ENCODE results near the gene JAK3. TPM values are rescaled to one million over a fixed set of nuclear protein-coding genes. Genes with fewer than 3 reads are reported as not detected.

The JAK3 gene
- total RNA-seq, 3 donors from 2014 or later, result 2.8 to 13.1 (median 3.5) TPM

DNA sequence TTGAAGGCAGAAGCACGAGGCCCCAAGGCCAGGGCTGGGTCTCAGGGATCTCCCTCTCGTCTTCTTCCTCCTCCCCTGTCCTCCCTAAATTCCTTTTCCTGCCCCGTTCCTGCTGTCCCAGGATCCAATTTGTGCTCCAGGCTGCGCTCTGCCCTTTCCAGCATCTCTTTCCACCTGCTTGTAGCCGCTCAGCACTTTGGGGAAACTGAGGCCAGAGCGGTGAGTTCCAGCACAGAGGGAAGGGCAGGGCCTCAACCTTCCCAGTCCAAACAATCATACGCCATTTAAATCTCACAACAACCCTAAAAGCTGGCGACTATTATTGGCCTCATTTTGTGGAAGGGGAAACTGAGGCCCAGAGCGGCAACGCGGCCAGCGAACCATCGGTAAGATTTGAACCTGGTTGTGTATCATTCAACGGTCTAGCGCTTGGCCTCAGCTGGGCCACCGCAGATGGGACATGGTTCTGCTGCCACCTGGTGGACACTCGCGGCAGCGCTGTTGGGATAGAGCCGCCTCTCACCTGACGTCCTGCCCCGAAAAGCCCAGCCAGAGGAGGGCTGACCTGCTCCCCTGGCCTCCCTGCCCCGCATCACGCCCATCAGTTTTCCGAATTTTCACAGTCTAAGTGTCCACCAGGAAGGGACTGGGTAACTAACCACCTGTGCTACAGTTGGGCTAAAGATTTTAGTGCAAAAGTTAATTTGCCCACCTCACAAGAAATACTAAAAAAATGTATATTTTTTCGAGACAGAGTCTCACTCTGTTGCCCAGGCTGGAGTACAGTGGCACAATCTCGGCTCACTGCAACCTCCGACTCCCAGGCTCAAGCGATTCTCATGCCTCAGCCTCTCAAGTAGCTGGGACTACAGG, 7.7 kb upstream of the JAK3 start:
- H3K4me1 ChIP-seq, result no peaks in the 10 kb centered on the region
- no peaks in the 10 kb centered on the region for H3K27me3 ChIP-seq
- TF ChIP-seq POLR2AphosphoS5 (IDR thresholded peaks at IDR 0.05) (peak in 1 of 3 donors; percentile 64), POLR2A (IDR thresholded peaks at IDR 0.05) (no peak)
- TF ChIP-seq, protein P1, sequence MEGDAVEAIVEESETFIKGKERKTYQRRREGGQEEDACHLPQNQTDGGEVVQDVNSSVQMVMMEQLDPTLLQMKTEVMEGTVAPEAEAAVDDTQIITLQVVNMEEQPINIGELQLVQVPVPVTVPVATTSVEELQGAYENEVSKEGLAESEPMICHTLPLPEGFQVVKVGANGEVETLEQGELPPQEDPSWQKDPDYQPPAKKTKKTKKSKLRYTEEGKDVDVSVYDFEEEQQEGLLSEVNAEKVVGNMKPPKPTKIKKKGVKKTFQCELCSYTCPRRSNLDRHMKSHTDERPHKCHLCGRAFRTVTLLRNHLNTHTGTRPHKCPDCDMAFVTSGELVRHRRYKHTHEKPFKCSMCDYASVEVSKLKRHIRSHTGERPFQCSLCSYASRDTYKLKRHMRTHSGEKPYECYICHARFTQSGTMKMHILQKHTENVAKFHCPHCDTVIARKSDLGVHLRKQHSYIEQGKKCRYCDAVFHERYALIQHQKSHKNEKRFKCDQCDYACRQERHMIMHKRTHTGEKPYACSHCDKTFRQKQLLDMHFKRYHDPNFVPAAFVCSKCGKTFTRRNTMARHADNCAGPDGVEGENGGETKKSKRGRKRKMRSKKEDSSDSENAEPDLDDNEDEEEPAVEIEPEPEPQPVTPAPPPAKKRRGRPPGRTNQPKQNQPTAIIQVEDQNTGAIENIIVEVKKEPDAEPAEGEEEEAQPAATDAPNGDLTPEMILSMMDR (IDR thresholded peaks at IDR 0.05), result peak; percentile 70 to 94 (median 91)
- H3K4me3 ChIP-seq, result no peak overlapping the region
- H3K9me3 ChIP-seq, result no peaks in the 10 kb centered on the region
- intact Hi-C loops (cut with DNase I; ENCODE audit: low total_unique reads), result no loop called here
- DNase-seq (ENCODE audit: low spot score in 2 of 2), result peak; percentile 80 to 89
- H3K36me3 ChIP-seq, result no peaks in the 10 kb centered on the region
- H3K27ac ChIP-seq, result no peak overlapping the region

DNA sequence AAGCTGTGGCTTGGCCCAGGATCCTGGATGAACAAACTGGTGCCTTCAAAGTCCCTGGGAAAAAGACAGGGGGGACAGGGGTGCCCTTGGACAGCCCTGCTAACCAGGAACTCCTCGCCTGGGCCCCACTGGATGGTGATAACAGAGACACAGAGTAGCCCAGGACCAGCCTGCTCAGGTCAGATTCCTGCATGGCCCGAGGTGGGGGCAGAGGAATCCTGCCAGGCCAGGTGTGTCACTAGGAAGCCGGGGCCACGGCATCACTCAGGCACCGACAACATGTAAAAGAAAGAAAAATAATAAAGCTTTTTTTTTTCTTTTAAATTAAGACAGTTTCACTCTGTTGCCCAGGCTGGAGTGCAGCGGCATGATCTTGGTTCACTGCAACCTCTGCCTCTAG, 6.3 kb upstream of the JAK3 start:
- Histone ChIP-seq H3K4me1 (no peaks in the 10 kb centered on the region), H3K4me3 (no peak overlapping the region), H3K27me3 (no peaks in the 10 kb centered on the region), H3K27ac (no peak overlapping the region), H3K9me3 (no peaks in the 10 kb centered on the region), H3K36me3 (no peaks in the 10 kb centered on the region)
- DNase-seq (ENCODE audit: low spot score in 2 of 2), result no peak
- no peak for TF ChIP-seq POLR2AphosphoS5 (IDR thresholded peaks at IDR 0.05)
- TF ChIP-seq, protein P1 (IDR thresholded peaks at IDR 0.05), result no peak
- no peak for TF ChIP-seq POLR2A (IDR thresholded peaks at IDR 0.05)
- intact Hi-C loops (cut with DNase I; ENCODE audit: low total_unique reads), result no loop called here

DNA sequence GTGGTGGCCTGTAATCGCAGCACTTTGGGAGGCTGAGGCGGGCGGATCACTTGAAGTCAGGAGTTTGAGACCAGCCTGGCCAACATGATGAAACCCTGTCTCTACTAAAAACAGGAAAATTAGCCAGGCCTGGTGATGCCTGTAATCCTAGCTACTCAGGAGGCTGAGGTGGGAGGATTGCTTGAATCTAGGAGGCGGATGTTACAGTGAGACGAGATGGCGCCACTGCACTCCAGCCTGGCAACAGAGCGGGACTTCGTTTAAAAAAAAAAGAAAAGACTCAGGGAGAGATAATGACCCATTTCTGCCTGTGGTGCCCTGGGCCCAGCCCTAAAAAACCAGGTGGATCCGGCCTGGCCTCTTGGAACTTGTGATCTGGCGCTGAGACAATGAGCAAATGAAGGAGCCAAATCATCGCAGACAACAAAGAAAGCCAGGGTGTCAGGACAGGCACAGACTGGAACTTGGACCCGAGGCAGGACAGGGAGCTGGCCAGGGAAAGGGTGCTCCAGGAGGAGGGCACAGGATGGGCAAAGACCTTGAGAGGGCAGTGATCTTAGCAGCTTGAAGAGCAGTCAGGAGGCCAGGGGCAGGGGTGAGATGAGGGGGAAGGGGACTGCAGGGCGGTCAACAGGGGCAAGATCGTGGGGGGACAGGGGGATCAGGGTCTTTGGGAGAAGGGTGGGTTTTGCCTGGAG, 962 bp upstream of the JAK3 start:
- H3K27me3 ChIP-seq, result peaks cover 0 to 2% of the 10 kb centered on the region in 2 donors
- peak overlapping the region; percentile 76 to 93 for H3K27ac ChIP-seq
- peak in 1 of 2 donors; percentile 52 for DNase-seq (ENCODE audit: low spot score in 2 of 2)
- H3K9me3 ChIP-seq, result no peaks in the 10 kb centered on the region
- H3K4me1 ChIP-seq, result no peaks in the 10 kb centered on the region
- TF ChIP-seq POLR2A (IDR thresholded peaks at IDR 0.05), result no peak
- TF ChIP-seq POLR2AphosphoS5 (IDR thresholded peaks at IDR 0.05), result no peak
- TF ChIP-seq, protein P1 (IDR thresholded peaks at IDR 0.05), result no peak
- no peak overlapping the region for H3K4me3 ChIP-seq
- intact Hi-C loops (cut with DNase I; ENCODE audit: low total_unique reads), result loop anchor here (5.0 kb wide), 1 partner anchor 501 kb away; no protein-coding TSS in a partner anchor
- no peaks in the 10 kb centered on the region for H3K36me3 ChIP-seq

DNA sequence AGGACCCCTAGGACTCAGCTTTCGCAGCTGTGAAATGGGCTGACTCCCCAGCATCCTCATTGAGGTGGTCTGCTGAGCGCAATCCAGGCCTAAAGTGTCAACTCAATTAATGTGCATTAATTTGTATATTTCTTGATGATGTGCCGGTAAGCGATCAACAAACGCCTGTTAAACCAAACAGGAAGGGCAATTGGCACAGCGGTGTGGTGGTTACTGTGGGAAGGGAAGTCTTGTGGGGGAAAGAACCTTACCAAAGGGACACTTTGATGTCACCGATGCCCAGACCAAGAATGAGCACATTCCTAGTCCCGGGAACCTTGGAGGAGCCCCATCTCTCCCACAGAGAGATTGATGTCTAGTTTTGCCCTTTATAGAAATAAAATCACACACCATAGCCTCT, 1.6 kb downstream of the JAK3 start:
- Histone ChIP-seq H3K27ac (no peak overlapping the region), H3K4me3 (peak overlapping the region in 1 of 3 donors; percentile 15), H3K9me3 (no peaks in the 10 kb centered on the region), H3K27me3 (peaks cover 0 to 2% of the 10 kb centered on the region in 2 donors), H3K4me1 (no peaks in the 10 kb centered on the region), H3K36me3 (no peaks in the 10 kb centered on the region)
- intact Hi-C loops (cut with DNase I; ENCODE audit: low total_unique reads), result loop anchor here (5.0 kb wide), 1 partner anchor 499 kb away; no protein-coding TSS in a partner anchor
- no peak for DNase-seq (ENCODE audit: low spot score in 2 of 2)
- no peak for TF ChIP-seq POLR2A (IDR thresholded peaks at IDR 0.05)
- no peak for TF ChIP-seq POLR2AphosphoS5 (IDR thresholded peaks at IDR 0.05)
- TF ChIP-seq, protein P1 (IDR thresholded peaks at IDR 0.05), result no peak
